Small intestine (tissue), 7 donors: ENCODE measurements around the gene BSG. TPM values are rescaled to one million over a fixed set of nuclear protein-coding genes. Genes with fewer than 3 reads are reported as not detected.
"Not testable (repeated sequence)": the region's sequence is repeated elsewhere in the genome, so short reads cannot be mapped to it uniquely, and the experiment has no call there.

ENCODE experiments used
- DNase-seq, 2 donors: peaks; one replicate each; pipeline versions ENCODE4 v3.0.0 to v3.0.0-alpha.2; 2013
- FAIRE-seq: peaks from 2 replicates; lab custom pipeline; 2012; peaks lifted over from hg19 to GRCh38; lab: Jason Lieb, UNC
- H3K27ac ChIP-seq, 3 donors: one replicate each; pipeline ENCODE4 v1.5.1; 2013; ENCODE audit warnings: low read length in 2 of 3, mild to moderate bottlenecking in 2 of 3, control low read depth in 1 of 3, inconsistent platforms in 1 of 3, low read depth in 1 of 3, moderate library complexity in 1 of 3
- H3K27me3 ChIP-seq, 3 donors: one replicate each; pipeline ENCODE4 v1.6.1; 2013; ENCODE audit warnings: low read length in 3 of 3, inconsistent platforms in 1 of 3; ENCODE audit not compliant: control insufficient read depth in 3 of 3, insufficient read depth in 3 of 3
- H3K36me3 ChIP-seq, 3 donors: one replicate each; pipeline ENCODE4 v1.6.1; 2013; ENCODE audit warnings: low read length in 3 of 3, inconsistent platforms in 1 of 3, low read depth in 1 of 3, mild to moderate bottlenecking in 1 of 3, moderate library complexity in 1 of 3; ENCODE audit not compliant: control insufficient read depth in 3 of 3, insufficient read depth in 2 of 3
- H3K4me1 ChIP-seq, 3 donors: one replicate each; pipeline ENCODE4 v1.6.1; 2013; ENCODE audit warnings: low read length in 2 of 3, inconsistent platforms in 1 of 3, low read depth in 1 of 3, mild to moderate bottlenecking in 1 of 3, moderate library complexity in 1 of 3; ENCODE audit not compliant: control insufficient read depth in 3 of 3, insufficient read depth in 2 of 3
- H3K4me3 ChIP-seq, 3 donors: one replicate each; pipeline ENCODE4 v1.5.1; 2013; ENCODE audit warnings: low read length in 3 of 3, control low read depth in 1 of 3, inconsistent platforms in 1 of 3, low read depth in 1 of 3, mild to moderate bottlenecking in 1 of 3, moderate library complexity in 1 of 3
- H3K9me3 ChIP-seq, 2 donors: one replicate each; pipeline ENCODE4 v1.6.1; 2013; ENCODE audit warnings: low read depth in 1 of 2, low read length in 1 of 2; ENCODE audit not compliant: control insufficient read depth in 2 of 2, insufficient read depth in 1 of 2
- WGBS, 3 donors: extraction: QIAGEN DNeasy Blood & Tissue Kit; methylation state at CpG; one replicate each; pipeline ENCODE4 v1.1.7; 2013; 5-methylcytosine and 5-hydroxymethylcytosine counted together
- polyA plus RNA-seq, 4 donors: library from polyadenylated mRNA; stranded (reverse) in 3 of 4; unstranded in 1 of 4; fragments of 200-250 nt in 3 of 4; fragments of 120-200 nt in 1 of 4; gene quantifications; one replicate each; pipeline versions ENCODE4 v1.2.1 to v1.2.3, GENCODE V29; 2013
- donor health status: healthy with polysubstance abuse.
- donor health status: control.
- donor health status: control.
- donor health status: Bipolar disorder and iron deficiency.
- donor health status: healthy.

Gene BSG
- polyA plus RNA-seq, 4 donors, result 208 to 454 (median 374) TPM

DNA sequence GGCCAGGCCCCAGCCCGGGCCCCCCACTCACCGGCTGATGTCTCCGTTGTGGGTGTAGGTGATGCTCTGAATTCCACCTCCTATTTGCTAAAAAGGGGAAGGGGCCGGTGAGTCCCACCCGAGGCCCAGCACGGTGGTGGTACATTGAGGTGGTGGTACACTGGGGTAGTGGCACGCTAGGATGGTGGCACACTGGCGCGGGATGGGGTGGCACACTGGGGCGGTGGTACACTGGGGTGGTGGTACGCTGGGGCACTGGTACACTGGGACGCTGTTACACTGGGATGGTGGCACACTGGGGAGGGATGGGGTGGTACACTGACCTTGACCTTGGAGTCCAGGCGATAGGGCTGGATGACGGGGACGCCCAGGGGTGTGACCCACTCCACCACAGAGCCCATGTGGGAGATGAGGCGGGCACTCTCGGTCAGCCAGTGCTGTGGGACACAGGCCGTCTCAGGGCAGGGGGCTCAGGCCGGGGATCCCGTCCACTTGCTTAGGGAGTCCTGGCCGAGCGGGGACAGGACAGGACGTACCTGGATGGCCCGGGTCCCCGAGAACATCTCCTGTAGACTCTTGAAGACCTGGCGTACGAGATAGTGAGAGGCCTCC, 46.4 kb downstream of the BSG start:
- no peaks in the 10 kb centered on the region for H3K4me1 ChIP-seq
- peaks cover 0 to 4% (median 0%) of the 10 kb centered on the region in 3 donors for H3K27me3 ChIP-seq
- 90 to 96% (median 93%) methylated on average over 22 to 27 of the region's 27 CpGs for WGBS, 3 donors
- H3K9me3 ChIP-seq, result no peaks in the 10 kb centered on the region
- no peak overlapping the region for H3K27ac ChIP-seq
- DNase-seq, result no peak
- no peak for FAIRE-seq
- H3K4me3 ChIP-seq, result no peak overlapping the region
- peaks cover 20 to 65% (median 20%) of the 10 kb centered on the region in 3 donors for H3K36me3 ChIP-seq

DNA sequence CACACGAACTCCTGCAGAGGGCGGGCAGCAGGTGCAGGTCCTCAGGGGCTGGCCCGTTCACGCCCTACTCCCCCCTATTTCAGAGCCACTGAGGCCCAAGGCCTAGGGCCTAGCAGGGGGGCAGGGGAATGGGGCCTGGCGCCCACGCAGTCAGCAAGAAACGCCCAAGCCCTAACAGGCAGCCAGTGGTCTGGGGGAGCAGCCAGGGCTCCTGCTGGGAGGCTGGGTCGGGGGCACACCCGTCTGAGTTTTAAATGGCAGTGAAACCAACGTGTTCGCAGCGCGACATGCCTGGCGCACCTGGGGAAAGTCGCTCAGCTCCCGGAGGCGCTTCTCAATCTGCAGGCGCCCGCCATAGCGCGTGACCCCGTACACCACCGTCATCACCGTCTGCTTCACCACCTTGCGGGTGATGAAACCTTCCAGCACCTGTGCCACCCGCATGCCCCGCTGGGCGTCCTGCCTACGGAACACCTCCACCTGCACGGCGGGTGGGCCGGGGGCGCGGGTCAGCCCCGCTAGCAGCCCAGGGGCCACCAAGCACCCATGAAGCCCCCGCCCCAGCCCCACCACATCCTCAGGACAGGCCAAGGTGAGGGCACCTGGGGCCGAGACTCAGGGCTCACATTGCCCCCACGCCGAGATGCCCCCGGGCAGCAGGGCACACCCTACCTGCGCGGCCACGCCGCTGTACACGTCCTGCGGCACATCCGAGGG, 47.0 kb downstream of the BSG start:
- Histone ChIP-seq H3K27ac (no peak overlapping the region), H3K9me3 (no peaks in the 10 kb centered on the region), H3K27me3 (peaks cover 0 to 4% (median 0%) of the 10 kb centered on the region in 3 donors), H3K4me3 (no peak overlapping the region), H3K4me1 (no peaks in the 10 kb centered on the region), H3K36me3 (peaks cover 20 to 72% (median 23%) of the 10 kb centered on the region in 3 donors)
- no peak for FAIRE-seq
- no peak for DNase-seq
- 95% methylated on average over 47 of the region's 47 CpGs for WGBS, 3 donors

- Histone ChIP-seq H3K9me3 (no peaks in the 10 kb centered on the region), H3K4me1 (no peaks in the 10 kb centered on the region), H3K36me3 (peaks cover 20 to 76% (median 24%) of the 10 kb centered on the region in 3 donors), H3K27ac (no peak overlapping the region), H3K27me3 (peaks cover 0 to 2% (median 0%) of the 10 kb centered on the region in 3 donors), H3K4me3 (no peak overlapping the region)
- FAIRE-seq, result no peak
- 95 to 98% (median 95%) methylated on average over 34 to 51 of the region's 51 CpGs for WGBS, 3 donors
- no peak for DNase-seq
These were observed 47.9 kb downstream of the BSG start for GRCh38 chr19:620166-620862.

DNA sequence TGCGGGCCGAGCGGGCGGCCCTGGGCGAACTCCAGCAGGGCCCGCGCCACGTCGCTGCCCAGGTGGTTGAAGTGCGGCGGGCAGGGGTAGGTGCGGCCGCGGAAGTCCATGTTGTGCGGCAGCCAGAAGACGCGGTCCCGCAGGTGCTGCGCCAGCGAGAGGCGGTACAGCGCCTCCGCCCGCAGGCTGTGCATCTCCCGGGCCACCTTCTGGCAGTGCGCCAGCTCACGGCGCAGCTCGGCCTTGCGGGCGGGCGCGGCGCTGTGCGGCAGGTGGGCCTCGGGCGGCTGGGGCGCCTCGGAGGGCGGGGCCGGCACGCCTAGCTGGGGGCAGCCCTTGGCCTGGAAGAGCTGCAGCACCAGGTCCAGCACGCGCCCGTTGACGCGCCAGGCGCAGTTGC, 48.8 kb downstream of the BSG start:
- H3K4me3 ChIP-seq, FAIRE-seq, H3K4me1 ChIP-seq, H3K27me3 ChIP-seq, H3K27ac ChIP-seq, H3K9me3 ChIP-seq, DNase-seq: not testable (repeated sequence)
- peaks cover 20 to 83% (median 24%) of the 10 kb centered on the region in 3 donors for H3K36me3 ChIP-seq
- WGBS, 3 donors, result 95 to 97% (median 96%) methylated on average over 37 to 48 of the region's 48 CpGs

DNA sequence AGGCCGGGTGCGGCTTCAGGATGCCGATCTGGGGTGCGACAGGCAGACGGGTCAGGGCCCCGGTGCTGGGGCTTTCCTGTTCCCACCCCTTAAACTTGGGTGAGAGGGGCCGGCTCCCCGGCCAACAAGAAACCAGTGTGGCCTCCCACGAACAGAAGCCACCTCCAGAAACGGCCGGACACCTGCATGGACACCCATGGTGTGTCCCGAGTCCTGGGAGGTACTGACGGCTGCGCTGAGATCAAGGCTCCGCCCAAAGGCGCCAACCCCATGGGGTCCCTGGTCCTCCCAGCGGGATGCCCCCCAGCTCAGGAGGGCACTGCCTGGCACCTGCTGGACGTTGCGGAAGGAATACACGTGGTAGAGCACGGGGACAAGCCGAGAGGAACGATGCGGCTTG, 49.4 kb downstream of the BSG start:
- 93 to 94% (median 93%) methylated on average over 20 to 24 of the region's 24 CpGs for WGBS, 3 donors
- peaks cover 20 to 83% (median 24%) of the 10 kb centered on the region in 3 donors for H3K36me3 ChIP-seq
- no peak for FAIRE-seq
- H3K27ac ChIP-seq, result no peak overlapping the region
- H3K9me3 ChIP-seq, result no peaks in the 10 kb centered on the region
- DNase-seq, result no peak
- H3K4me1 ChIP-seq, result no peaks in the 10 kb centered on the region
- H3K27me3 ChIP-seq, result no peaks in the 10 kb centered on the region
- H3K4me3 ChIP-seq, result no peak overlapping the region

GRCh38 chr19:622666-623065, 50.3 kb downstream of the BSG start:
- no peaks in the 10 kb centered on the region for H3K9me3 ChIP-seq
- no peaks in the 10 kb centered on the region for H3K4me1 ChIP-seq
- DNase-seq, result no peak
- WGBS, 3 donors, result 94 to 96% (median 94%) methylated on average over 25 to 37 of the region's 37 CpGs
- no peaks in the 10 kb centered on the region for H3K27me3 ChIP-seq
- H3K4me3 ChIP-seq, result no peak overlapping the region
- no peak overlapping the region for H3K27ac ChIP-seq
- peaks cover 20 to 80% (median 22%) of the 10 kb centered on the region in 3 donors for H3K36me3 ChIP-seq
- no peak for FAIRE-seq

- FAIRE-seq (no peak), DNase-seq (no peak)
- 94 to 96% (median 95%) methylated on average over 39 to 44 of the region's 44 CpGs for WGBS, 3 donors
- no peak overlapping the region for H3K4me3 ChIP-seq
- H3K27ac ChIP-seq, result no peak overlapping the region
- no peaks in the 10 kb centered on the region for H3K4me1 ChIP-seq
- no peaks in the 10 kb centered on the region for H3K9me3 ChIP-seq
- no peaks in the 10 kb centered on the region for H3K27me3 ChIP-seq
- peaks cover 20 to 80% (median 20%) of the 10 kb centered on the region in 3 donors for H3K36me3 ChIP-seq
These were observed 51.0 kb downstream of the BSG start for GRCh38 chr19:623175-623916.

- Histone ChIP-seq H3K27me3 (no peaks in the 10 kb centered on the region), H3K4me1 (no peaks in the 10 kb centered on the region), H3K36me3 (peaks cover 16 to 80% (median 16%) of the 10 kb centered on the region in 3 donors), H3K27ac (no peak overlapping the region), H3K4me3 (no peak overlapping the region), H3K9me3 (no peaks in the 10 kb centered on the region)
- no peak for DNase-seq
- 85 to 91% (median 85%) methylated on average over 24 of the region's 24 CpGs for WGBS, 3 donors
- no peak for FAIRE-seq
These were observed 51.6 kb downstream of the BSG start for GRCh38 chr19:623974-624373.
